Left lobe of liver (tissue), 2 donors: ENCODE data around the gene PRKN. TPM values are rescaled to one million over a fixed set of nuclear protein-coding genes. Genes with fewer than 3 reads are reported as not detected.
"Not testable (repeated sequence)": the region's sequence is repeated elsewhere in the genome, so short reads cannot be mapped to it uniquely, and the experiment has no call there.

Experiments
- ATAC-seq: fragments of 200-7000 bp; cut with Tn5 transposase; one replicate; pipeline ENCODE4 v1.9.1; 2020; ENCODE audit warnings: mild to moderate bottlenecking, moderate library complexity
- DNase-seq: peaks from one replicate; pipeline ENCODE4 v3.0.0-alpha.2; 2020; ENCODE audit warnings: low spot score
- total RNA-seq: library from RNA; stranded (reverse); gene quantifications from one replicate; pipeline ENCODE4 v1.2.1, GENCODE V29; 2021
- donor health status: DM: no; HTN: no; CAD: no; lungs with moderate emphysema.
- donor health status: DM: no; HTN: yes; CAD: no.

The PRKN gene
- total RNA-seq, 1 donor from 2014 or later, result 1.2 TPM

DNA sequence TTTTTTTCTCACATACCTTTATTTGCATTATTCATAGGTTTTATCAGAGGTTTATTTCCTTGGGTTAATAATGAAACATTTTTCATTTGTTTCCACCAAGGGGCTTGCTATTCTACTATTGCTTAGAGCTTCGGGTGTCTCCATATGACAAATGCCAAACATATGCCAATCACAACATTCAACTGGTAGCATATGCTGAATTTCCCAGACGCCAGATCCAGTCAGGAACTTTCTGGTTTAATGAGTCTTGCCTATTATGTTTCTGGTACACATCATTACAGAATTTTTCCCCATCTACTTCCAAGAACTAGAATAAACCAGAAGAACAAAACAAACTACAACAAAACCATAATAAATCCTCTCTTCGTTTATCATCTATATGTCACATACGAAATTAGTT lies 180.7 kb downstream of the PRKN start:
- DNase-seq, result no peak
- no peak for ATAC-seq

DNA sequence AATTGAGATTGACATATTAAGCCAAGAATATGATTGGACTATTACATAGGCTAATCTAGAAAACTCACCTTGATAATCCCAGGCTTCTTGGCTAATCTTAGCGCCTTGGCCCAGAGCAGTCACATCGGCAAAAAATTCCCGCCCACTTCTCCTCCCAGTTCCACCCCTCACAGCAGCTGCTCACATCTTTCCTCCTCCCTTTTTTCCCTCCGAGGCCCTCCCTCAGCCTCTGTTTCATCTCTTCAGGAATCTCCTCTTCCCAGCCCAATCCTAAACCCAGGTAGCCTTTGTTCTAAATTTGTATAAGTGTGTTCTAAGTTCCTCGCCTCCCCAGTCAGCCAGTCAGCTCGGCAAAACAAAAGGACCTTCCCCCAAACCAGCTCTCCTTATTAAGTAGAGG lies 184.3 kb downstream of the PRKN start:
- no peak for ATAC-seq
- DNase-seq, result no peak

DNA sequence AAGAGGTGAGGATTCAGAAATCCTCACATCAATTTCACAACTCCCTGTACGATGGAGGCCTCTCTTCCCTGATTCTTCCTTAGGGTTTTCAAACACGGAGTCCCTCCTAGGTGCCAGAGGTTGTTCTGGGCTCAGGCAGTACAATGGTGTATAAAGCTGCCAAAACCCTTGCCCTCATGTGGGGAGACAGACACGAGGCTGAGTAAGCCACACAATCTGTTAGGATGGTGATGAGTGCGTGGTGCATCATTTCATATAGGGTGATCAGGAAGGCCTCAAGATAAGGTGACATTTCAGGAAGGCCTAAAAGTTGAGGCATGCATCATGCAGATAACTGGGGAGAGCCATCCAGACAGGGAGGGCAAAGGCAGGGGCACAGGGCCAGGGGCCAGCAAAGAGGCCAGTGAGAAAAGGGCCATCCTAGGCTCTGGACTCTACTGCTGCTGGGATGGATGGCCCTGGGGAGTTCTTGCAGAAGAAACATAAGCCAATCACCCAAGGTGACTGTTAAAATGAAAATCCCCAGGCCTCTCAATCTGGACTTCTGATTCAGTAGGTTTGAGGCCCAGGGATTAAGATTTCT lies 186.5 kb downstream of the PRKN start:
- no peak for DNase-seq
- no peak for ATAC-seq

DNA sequence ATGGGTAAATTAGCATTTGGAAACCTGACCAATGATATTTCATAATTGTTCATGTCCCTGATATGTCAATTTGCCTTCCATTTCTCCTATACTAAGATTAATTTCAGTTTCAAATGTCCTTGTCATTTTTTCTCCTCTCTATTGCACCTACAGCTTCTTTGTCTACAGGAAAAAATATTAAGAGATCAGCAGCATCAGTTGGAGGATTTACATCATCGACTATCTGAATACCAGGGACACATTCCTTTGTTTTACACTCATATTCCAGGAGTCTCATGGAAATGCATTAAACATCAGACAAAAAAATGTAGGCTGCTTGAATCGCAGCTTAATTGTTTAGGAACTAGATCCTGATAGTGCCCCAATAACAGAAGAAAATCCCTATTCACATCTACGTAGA lies 188.2 kb downstream of the PRKN start:
- ATAC-seq (no peak), DNase-seq (no peak)

DNA sequence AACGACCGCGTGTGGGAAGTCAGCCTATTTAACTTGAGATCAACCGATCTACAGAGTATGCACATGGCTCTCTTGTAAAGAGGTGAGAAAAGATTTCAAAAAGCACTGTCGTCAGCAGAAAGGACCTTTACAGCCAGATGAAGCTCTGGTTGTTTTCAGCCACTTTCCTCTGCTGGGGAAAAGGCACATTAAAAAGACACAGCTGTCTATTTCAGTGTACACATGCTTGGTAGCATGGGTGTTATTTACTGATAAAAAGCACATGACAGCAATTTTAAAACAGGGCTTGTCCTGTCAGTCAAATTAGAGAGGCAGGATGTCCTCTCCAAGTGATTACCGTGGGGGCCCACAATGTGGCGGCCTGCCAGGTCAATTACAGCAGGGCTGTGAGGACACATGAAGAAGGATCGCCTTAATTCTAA lies 188.9 kb downstream of the PRKN start:
- ATAC-seq (no peak), DNase-seq (no peak)

DNA sequence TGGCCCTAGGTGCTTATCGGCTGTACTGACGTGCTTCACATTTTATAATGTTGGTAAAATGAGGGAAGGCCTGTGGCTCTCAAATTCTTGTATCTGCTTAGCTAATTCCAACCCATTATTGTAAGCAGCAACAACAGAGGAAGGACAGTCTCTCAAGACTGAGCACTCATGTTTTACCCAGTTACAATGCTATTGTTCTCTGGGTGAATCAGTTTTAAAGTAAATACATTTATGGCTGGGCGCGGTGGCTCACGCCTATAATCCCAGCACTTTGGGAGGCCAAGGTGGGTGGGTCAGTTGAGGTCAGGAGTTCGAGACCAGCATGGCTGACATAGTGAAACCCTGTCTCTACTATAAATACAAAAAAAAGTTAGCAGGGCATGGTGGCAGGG lies 194.6 kb downstream of the PRKN start:
- DNase-seq (no peak), ATAC-seq (no peak)

DNA sequence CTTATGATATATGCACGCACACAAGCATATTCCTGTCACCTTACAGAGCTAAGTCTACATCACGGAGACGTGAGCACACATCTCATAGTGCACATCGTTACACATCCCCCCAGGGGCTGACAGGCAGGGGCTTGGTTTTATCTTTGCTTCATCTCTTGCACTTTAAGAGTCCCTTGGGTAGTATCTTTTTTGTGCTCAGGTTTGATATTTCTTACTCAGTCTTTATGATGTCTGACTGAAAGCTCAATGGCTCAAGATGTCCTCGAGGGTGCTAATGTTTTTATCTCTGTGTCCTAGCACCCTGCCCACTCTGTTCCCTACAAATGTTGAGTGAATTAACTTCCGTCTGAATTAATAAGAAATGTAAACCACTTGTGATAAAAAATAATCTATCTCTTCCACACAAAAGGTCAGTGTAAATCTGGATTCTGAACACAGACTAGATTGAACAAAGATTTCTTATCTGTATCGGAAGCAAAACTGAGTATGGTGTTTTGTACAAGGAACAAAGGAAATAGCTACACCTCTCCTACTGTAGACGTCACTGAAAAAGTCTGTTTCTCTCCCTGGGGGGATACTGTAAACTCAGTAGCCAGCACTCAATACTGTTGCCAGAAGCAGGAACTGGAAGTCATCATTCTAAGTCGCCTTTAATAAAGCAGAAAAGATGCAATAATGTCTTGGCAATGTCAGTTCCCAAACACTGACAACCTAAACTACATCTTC lies 195.1 kb downstream of the PRKN start:
- ATAC-seq (no peak), DNase-seq (no peak)

DNA sequence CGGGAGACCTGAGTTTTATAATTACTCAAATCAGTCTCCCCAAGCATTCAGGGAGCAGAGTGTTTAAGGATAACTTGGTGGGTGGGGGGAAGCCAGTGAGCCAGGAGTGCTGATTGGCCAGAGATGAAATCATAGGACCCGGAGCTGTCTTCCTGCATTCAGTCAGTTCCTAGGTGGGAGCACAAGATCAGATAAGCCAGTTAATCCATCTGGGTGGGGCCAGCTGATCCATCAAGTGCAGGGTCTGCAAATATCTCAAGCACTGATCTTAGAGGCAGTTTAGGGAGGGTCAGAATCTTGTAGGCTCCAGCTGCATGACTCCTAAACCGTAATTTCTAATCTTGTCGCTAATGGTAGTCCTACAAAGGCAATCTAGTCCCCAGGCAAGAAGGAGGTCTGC lies 196.2 kb downstream of the PRKN start:
- DNase-seq, ATAC-seq: not testable (repeated sequence)

DNA sequence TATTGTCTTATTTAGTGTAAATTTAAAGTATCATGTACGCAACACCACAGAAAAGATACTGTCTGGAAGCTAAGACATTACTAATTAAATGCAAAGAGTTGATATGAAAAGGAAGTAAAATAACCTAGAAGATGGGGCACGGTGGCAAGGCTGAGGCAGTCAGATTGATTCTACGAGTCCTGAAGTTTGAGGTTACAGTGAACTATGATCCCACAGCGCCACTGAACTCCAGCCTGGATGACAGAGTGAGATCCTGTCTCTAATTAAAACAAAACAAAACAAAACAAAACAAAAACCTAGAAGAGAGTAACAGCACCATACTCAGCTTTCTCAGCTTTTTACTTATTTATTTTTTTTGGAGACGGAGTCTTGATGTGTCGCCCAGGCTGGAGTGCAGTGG lies 199.0 kb downstream of the PRKN start:
- DNase-seq, result no peak

DNA sequence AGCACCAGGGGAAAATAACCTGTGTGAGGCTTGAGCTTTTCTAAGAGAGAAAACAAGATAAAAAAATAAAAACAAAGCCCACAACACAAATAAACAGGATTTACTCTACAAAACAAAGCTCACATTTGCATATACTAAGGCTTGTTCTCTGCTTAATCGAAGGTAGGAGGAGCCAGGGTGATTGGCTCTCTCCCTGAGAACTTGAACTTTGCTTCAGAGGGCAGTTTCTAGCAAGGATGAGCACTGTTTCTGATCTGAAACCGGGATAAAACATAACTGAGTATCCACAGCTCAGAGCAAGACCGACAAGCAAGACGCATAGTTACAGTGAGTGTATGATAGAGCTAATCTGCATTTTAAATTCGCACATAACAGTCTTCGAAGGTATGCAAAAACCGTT lies 200.6 kb downstream of the PRKN start:
- peak; percentile 76 for ATAC-seq
- no peak for DNase-seq

More for the DNA sequence above, 199.0 kb downstream of the PRKN start:
- ATAC-seq, result peak; percentile 75

DNA sequence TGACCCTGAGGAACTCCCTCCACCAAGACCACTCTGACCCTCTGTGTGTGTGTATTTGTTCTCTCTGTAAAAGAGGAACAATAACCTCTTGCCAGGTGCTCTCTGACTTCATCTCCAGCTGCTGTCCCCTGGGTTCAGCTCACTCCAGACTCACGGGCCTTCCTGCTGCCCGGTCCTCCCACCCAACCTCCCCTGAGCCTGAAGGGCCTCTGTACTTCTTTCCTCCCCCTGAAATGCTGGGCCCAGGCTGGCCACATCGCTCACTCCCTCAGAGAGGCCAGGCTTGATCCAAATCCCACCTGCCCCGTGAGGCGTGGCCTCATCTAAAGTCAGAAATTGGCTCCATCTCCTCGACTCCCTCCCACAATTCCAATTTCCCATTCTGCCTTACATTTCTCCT lies 202.4 kb downstream of the PRKN start:
- ATAC-seq, result no peak
- DNase-seq, result no peak

DNA sequence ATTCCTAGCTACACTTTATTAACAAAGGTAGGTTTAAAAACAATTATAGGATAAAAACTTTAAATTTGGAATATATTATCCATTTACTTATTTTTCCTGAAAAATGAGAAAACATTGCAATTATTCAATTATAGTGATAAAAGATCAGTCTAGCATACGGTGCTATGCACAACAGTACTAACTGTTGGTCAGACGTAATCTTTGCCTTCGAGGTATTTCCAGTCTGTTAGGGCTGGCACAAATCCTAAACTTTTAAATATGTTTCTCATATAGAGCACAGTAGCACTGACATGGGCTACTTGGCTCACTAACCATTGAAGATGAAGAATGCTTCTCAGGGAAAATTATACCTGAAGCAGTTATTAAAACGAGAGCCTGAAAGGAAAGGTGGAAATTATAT lies 214.8 kb downstream of the PRKN start:
- ATAC-seq, result no peak

DNA sequence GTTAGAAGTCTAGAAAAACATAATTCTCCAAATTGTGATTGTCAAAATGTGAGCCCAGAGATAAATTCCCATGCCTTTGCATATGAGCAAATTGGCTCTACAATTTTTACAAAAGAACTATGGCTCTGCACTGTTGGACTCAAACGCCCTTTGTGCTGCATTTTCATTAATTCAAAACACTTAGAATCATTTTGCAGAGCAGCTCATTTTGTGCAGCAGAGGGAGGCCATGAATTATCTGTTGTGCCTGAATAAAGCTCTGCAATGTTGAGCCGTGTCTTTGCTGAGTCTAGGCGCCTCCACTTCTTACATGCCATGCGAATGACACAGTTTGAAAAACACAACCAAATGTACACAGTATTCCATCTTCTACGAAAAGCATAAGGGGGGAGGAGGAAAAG lies 230.2 kb downstream of the PRKN start:
- DNase-seq, result no peak
- ATAC-seq, result no peak

More for the DNA sequence above, 214.8 kb downstream of the PRKN start:
- no peak for DNase-seq

DNA sequence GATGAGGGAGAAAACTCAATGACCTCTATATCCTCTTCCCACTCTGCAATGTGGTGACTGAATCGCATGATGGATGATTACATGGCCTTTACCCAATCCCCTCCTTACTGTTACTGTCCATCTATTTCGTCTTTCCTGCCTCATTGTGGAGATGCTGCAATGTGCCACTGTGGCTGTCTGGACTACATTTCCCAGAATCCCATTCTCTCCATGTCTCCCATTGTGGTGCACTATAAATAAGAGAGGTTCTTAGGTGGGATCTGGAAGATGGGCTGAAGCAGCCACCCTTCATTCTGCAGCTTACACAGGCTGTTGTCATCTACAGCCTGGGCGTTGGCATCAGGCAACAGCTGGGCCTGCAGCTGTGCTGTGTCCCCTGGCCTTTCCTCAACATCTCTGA lies 233.6 kb downstream of the PRKN start:
- ATAC-seq, result no peak
- DNase-seq, result no peak

DNA sequence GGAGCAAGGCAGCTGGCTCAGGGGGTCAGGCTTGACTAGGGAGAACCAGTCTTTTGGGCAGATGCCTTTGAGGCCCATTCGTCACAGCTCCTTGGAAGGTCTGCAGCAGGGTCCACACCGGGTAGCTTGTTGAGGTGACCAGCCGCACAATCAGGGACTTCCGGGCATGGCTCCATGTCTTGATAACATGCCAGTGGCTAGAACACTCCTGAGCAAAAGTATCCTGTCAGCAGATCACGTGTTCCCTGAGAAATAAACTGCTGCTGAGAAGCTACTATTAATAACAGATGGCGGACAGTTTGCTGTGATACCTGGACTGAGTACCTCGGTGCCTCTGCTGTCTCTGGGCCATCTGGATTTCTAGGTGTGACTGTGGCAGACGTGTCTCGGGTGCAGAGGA lies 235.9 kb downstream of the PRKN start:
- ATAC-seq (no peak), DNase-seq (no peak)

DNA sequence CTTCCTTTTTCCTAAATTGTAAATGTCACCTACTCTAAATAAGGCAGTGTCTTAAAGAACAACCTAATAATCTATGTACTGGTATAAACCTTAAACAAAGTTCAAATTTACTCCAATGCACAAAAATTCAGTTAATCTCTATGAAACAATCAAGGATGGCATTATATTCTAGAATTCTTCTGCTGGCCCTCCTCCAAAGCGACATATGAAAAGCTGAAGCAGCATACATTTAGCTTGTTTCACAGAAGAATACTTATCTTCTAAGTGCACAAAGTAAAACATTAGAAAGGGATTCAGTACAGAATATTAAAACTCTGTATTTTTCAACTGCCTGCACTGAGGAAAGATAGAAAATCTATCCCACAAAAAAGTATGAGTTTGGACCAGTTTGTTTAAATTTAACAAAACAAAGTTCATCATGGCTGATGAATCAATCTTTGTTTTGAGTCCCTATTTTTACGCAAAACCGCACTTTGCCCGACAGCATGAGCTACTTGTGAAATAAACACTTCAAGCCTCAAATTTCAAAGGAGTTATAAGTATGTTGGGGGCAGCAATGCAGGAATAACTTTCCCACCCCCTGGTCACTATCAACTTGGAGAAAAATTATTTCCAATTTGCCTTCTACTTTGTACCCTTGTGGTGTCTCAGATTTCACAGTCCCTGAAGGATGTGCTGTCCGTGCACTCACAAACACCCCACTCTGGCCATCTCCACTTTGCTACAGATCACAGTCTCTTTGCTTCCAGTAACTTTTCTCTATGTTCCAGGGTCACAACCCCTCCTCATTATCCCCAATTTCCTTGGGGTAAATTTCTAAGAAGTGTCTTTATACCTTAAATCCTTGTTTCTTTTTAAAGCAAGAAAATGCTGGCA lies 238.2 kb downstream of the PRKN start:
- ATAC-seq, result peak; percentile 71
- peak; percentile 55 for DNase-seq

DNA sequence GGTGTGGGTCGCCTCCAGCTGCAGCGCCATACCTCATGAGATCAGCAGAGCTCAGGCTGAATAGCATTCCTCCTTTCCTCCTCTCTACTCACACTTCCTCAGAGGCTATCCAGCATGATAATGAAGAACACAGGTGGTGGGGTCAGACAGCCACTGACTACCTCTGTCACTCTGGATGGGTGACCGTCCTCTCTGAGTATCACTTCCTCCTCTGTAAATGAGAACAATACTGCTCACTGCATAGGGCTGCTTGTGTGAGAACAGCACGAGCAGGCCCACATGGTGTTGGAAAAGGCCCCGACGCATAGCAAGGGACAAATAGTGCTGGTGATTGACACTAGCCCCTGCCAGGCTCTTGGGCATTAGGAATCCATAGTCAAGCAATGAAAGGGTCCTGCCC lies 239.1 kb downstream of the PRKN start:
- ATAC-seq (no peak), DNase-seq (no peak)

DNA sequence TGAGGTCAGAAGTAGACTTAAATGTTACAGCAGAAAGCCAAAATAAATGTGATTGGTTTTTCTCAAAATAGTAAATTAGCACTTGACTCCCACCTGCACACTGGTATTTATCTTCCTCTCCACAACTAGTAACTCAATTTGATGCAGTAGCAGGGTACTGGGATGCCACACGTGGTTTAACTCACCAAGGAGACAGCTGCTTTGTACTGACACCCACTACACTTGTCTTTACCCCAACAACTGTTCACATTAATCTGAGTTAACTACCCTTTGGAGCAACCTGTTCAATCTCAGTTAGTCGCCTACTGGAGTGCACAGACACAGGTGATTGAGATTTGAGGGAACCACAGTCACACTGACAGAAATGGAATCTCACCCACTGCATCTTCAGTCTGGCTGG lies 242.1 kb downstream of the PRKN start:
- ATAC-seq, result no peak
- no peak for DNase-seq

DNA sequence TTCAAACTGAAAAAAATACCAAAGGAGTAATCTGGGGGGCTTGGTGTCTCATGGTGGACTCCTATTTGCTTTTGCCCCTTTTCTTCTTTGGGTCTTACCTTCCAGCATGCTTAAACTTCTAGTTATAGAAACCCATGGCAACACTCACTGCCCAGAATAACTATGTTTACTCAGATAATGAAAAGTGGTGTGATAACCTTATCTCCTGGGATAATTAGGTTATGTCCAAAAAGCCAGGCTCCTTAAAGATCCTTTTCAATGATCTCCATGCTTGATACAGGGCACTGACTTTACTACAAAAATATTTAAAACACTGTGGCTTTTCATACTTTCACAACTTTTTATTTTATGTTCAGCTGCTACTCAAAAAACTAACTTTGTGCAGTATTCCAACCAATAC lies 245.6 kb downstream of the PRKN start:
- ATAC-seq (no peak), DNase-seq (no peak)

DNA sequence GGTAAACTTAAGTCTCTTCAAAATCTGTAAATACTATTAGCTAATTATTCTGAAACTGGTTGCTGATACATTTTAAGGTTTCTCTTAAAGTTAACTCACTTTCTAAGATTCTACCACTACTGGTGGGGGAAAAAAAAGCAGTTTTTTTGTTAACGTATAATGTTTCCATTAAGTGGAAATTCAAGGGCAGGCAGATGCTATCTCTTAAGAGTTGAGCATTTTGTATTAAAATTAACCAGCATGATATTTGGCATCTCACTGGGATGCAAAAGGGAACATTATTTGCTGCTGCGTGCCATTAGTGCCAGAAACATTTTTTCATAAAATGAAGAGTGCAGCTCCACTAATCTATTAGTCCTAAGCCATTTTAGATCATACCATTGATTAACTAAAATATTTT lies 246.2 kb downstream of the PRKN start:
- no peak for ATAC-seq

DNA sequence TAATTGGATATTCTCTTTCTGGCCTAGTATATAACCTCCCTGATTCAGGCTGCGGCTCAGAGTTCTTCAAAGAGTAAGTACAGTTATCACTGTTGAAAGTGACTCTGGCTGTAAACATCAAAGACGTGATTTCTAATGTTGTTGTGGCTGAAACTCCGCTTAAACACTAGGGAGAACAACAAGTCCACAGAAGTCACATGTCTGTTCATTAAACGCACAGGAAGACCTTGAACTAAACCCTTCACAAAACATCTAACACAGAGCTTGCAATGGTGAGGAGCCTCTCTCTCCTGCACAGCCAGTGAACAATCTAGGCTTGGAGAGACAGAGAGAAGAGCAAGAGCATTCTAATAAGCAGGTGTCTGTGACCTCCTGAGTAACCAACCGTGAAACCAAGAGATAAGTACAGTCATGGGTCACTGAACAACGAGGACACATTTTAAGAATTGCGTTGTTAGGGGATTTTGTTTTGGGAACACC lies 249.3 kb downstream of the PRKN start:
- no peak for ATAC-seq
- no peak for DNase-seq

More for the DNA sequence above, 246.2 kb downstream of the PRKN start:
- DNase-seq, result no peak

DNA sequence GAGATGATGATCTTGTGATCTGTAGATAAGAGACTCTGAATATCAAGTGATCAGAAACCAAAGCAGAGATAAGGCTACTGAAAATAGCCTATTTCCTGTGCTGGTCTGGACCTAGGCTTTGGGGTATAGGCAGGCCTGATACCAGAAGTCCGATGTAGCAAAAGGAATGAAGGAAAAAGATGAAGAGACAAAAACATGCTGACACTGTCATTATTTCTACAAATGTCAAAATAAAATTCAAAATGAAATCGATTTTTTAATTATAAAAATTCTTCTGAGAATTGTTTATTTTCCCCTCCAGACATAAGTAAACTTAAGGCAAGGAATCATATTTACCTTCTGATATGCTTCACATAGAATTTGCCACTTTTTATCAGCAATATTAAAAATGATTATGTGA lies 252.8 kb downstream of the PRKN start:
- DNase-seq, result no peak
- no peak for ATAC-seq
